HL-60 (cell line): ENCODE data around the gene AGAP1.

Experiments used
- GABPA ChIP-seq: IDR thresholded peaks from 2 replicates; pipeline ENCODE4 v1.6.1; 2012; ENCODE audit warnings: low read depth
- TF ChIP-seq, protein P1 (sequence below): IDR thresholded peaks from one replicate; pipeline ENCODE4 v1.5.1; 2011; ENCODE audit warnings: low read length, control low read depth, inconsistent platforms; ENCODE audit not compliant: insufficient read depth
- TF ChIP-seq, protein P2 (sequence below): IDR thresholded peaks from 2 replicates; pipeline ENCODE4 v1.6.1; 2012; ENCODE audit warnings: low read depth; ENCODE audit not compliant: insufficient replicate concordance

DNA sequence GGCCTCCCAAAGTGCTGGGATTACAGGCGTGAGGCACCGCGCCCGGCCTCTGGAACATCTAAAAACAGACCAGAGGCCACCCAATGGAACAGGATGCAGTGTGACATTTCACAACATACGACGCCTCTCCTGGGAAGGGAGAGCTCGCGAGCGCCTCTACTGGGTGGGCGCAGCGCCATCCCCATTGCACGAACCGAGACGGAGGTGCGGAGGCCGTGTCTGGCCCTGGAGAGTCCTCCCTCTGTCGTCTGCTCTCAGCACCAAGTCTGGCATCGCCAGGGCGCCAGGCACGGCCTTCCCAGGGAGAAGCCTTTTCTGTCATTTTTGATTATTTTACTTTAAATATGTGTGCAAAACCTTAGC lies 683.7 kb downstream of the AGAP1 start:
- no peak for TF ChIP-seq GABPA
- TF ChIP-seq, protein P1, sequence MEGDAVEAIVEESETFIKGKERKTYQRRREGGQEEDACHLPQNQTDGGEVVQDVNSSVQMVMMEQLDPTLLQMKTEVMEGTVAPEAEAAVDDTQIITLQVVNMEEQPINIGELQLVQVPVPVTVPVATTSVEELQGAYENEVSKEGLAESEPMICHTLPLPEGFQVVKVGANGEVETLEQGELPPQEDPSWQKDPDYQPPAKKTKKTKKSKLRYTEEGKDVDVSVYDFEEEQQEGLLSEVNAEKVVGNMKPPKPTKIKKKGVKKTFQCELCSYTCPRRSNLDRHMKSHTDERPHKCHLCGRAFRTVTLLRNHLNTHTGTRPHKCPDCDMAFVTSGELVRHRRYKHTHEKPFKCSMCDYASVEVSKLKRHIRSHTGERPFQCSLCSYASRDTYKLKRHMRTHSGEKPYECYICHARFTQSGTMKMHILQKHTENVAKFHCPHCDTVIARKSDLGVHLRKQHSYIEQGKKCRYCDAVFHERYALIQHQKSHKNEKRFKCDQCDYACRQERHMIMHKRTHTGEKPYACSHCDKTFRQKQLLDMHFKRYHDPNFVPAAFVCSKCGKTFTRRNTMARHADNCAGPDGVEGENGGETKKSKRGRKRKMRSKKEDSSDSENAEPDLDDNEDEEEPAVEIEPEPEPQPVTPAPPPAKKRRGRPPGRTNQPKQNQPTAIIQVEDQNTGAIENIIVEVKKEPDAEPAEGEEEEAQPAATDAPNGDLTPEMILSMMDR = no peak
- TF ChIP-seq, protein P2, sequence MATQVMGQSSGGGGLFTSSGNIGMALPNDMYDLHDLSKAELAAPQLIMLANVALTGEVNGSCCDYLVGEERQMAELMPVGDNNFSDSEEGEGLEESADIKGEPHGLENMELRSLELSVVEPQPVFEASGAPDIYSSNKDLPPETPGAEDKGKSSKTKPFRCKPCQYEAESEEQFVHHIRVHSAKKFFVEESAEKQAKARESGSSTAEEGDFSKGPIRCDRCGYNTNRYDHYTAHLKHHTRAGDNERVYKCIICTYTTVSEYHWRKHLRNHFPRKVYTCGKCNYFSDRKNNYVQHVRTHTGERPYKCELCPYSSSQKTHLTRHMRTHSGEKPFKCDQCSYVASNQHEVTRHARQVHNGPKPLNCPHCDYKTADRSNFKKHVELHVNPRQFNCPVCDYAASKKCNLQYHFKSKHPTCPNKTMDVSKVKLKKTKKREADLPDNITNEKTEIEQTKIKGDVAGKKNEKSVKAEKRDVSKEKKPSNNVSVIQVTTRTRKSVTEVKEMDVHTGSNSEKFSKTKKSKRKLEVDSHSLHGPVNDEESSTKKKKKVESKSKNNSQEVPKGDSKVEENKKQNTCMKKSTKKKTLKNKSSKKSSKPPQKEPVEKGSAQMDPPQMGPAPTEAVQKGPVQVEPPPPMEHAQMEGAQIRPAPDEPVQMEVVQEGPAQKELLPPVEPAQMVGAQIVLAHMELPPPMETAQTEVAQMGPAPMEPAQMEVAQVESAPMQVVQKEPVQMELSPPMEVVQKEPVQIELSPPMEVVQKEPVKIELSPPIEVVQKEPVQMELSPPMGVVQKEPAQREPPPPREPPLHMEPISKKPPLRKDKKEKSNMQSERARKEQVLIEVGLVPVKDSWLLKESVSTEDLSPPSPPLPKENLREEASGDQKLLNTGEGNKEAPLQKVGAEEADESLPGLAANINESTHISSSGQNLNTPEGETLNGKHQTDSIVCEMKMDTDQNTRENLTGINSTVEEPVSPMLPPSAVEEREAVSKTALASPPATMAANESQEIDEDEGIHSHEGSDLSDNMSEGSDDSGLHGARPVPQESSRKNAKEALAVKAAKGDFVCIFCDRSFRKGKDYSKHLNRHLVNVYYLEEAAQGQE = no peak
